Skeletal muscle cell (primary cell): ENCODE measurements around the gene OR1M1.
"Not testable (repeated sequence)": the region's sequence is repeated elsewhere in the genome, so short reads cannot be mapped to it uniquely, and the experiment has no call there.

Experiments used
- DNase-seq: peaks from one replicate; pipeline ENCODE4 v3.0.0-alpha.2; 2010; ENCODE audit warnings: low read depth
- H3K4me3 ChIP-seq: 2 replicates; pipeline ENCODE4 v1.5.1; 2011; ENCODE audit warnings: low read depth, mild to moderate bottlenecking, control low read depth, low read length, moderate library complexity

Gene OR1M1

GRCh38 chr19:9071720-9072119 is 15.1 kb upstream of the OR1M1 start:
- H3K4me3 ChIP-seq, DNase-seq: not testable (repeated sequence)

GRCh38 chr19:9073806-9074205 is 13.1 kb upstream of the OR1M1 start:
- DNase-seq = no peak
- H3K4me3 ChIP-seq = no peak overlapping the region

- DNase-seq = peak; percentile 84
- no peak overlapping the region for H3K4me3 ChIP-seq
These were observed 11.6 kb upstream of the OR1M1 start for GRCh38 chr19:9075064-9075949.

DNA sequence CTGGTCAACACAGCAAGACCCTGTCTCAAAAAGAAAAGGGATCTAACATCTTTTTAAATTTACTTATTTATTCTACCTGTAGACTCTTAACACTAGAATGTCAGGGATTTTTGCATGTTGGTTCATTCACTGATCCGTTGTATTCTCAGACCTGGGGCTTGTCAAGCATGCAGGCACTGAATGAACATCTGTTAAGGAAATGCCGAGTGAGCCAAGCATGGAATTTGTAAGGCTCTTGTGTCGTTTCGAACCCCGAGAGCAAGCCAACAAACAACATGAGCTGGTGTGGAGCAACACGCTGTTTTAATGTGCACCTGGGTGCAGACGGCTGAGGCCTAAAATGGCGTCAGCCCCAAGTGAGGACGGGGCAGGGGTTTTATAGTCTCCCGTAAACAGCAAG is 10.0 kb upstream of the OR1M1 start:
- H3K4me3 ChIP-seq = no peak overlapping the region
- DNase-seq = no peak

- DNase-seq = no peak
- no peak overlapping the region for H3K4me3 ChIP-seq
These were observed 8.2 kb upstream of the OR1M1 start for GRCh38 chr19:9078651-9079050.

DNA sequence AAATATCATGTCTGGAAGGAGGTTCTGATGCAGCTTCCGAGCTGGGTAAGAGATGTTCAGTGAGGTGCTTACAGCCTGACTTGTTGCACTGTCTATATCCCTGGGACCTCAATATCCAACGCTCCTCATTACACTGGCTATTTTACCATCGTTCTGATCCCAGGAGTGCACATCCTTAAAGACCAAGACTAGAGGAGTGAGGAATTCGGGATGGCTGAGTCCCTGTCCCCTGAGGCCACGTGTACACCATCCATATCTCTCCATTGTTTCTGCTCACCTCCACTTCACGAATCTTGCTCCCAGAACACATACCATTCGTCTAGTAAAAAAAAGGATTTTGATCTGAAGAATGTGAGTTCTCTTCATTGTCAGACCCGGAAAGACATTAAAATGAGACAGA is 20.5 kb downstream of the OR1M1 start, which contains the start of gene OR7G2:
Gene OR7G2, minus strand, starts transcription at position 101 of the 400 bp plus-strand sequence. CDS start 4,232 bp downstream, outside the sequence.
- DNase-seq = no peak
- no peak within 1 kb of the TSS for H3K4me3 ChIP-seq

- no peak for DNase-seq
- H3K4me3 ChIP-seq = no peak overlapping the region
These were observed 23.1 kb downstream of the OR1M1 start for GRCh38 chr19:9109959-9110358.

DNA sequence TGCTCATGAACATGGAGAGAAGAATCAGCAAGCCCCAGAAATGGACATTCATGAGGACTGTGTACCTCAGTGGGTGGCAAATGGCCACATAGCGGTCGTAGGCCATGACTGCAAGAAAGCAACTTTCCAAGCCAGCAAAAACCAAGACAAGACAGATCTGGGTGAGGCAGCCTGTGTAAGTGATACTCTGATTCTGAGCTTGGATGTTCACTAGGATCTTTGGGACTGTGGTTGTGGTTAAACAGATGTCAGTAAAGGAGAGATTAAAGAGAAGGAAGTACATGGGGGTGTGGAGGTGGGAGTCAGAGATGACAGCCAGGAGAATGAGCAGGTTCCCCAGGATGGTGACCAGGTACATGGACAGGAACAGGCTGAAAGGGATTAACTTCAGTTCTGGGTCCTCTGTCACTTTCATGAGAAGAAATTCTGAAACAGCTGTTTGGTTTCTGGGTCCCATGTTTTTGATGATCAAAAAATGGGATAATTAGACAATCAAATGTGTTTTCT is 28.5 kb downstream of the OR1M1 start, which contains the start of gene OR7G1:
Gene OR7G1, minus strand, starts transcription at position 457 of the 507 bp plus-strand sequence. Its CDS starts 0 bp downstream, at position 457.
- no peak within 1 kb of the TSS for H3K4me3 ChIP-seq
- DNase-seq = no peak

- DNase-seq = no peak
- no peak overlapping the region for H3K4me3 ChIP-seq
These were observed 29.7 kb downstream of the OR1M1 start for GRCh38 chr19:9116547-9116946.

- no peak for DNase-seq
- no peak within 1 kb of the TSS for H3K4me3 ChIP-seq
These were observed 40.1 kb downstream of the OR1M1 start, which contains the start of gene OR7G3 for GRCh38 chr19:9126900-9127405. OR7G3 (minus strand) TSS chr19:9126950; CDS start chr19:9126950, 0 bp downstream.

- peak; percentile 5 for DNase-seq
- H3K4me3 ChIP-seq = no peak overlapping the region
These were observed 41.3 kb downstream of the OR1M1 start for GRCh38 chr19:9128171-9128570.

DNA sequence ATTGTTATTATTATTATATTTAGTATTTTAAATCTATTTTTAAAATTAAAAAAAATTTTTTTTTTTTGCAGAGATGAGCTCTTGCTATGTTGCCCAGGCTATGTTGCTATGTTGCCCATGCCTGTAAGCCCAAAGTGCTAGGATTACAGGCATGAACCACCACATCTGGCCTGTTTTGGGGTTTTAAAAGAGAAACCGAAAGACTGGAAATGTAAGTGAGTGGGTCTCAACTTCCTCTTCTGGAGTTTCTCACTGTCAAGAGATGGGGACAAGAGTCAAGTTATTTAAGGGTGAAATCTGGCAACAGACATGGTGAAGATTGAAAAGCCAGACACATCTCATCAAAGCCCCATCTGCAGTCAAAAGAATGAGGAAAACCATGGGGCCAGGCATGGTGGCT is 44.1 kb downstream of the OR1M1 start:
- no peak for DNase-seq
- no peak overlapping the region for H3K4me3 ChIP-seq

GRCh38 chr19:9132422-9132821 is 45.6 kb downstream of the OR1M1 start:
- H3K4me3 ChIP-seq = no peak overlapping the region
- DNase-seq = no peak

GRCh38 chr19:9139609-9140158 is 52.8 kb downstream of the OR1M1 start:
- H3K4me3 ChIP-seq = peak overlapping the region; percentile 63
- no peak for DNase-seq

DNA sequence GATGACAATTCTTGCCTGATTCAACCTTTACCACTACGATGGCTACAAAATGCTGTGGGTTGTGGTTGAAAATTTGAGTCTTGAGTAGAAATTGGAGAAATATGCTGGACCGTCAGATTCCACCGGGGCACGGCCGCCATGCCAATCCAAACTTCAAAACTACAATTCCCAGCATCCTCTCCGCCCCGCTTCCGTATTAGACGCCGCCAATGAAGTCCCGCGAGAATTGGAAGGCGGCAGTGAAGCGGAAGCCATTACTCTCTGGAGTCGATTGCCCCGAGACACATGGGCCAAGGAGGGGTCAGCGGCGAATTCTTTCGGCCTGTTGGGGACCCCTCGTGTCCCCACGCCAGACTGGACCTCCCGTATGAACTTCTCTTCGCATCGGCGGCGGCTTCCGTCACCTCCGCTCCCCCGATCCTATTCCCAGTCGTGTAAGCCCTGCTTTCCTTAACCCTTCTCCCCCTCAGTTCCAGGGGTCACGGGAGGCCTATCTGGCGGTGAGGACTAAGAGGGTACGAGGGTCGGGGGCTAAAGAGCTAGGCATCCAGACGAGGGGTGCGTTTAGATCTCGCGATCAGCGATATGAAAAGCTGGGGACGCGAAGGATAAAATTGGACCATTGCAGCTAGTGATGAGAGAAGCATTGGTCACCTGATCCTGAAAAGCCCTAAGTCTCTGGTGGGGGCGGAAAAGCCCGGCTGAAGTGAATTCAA is 53.5 kb downstream of the OR1M1 start, which contains the start of gene ZNF317:
Gene ZNF317, plus strand, starts transcription at position 239 of the 716 bp plus-strand sequence. CDS start 15,620 bp downstream, outside the sequence.
- DNase-seq = peak; percentile 63
- H3K4me3 ChIP-seq = peak within 1 kb of the TSS; percentile 63

- H3K4me3 ChIP-seq = no peak overlapping the region
- DNase-seq = no peak
These were observed 58.1 kb downstream of the OR1M1 start for GRCh38 chr19:9144920-9145319.
